HG02870 (cell line): ENCODE measurements around the gene CORO1C.
"Not testable (repeated sequence)": the region's sequence is repeated elsewhere in the genome, so short reads cannot be mapped to it uniquely, and the experiment has no call there.

Experiments used
- ATAC-seq: cut with Tn5 transposase; IDR thresholded peaks from one replicate; pipeline ENCODE4 v1.9.1; 2021; ENCODE audit warnings: mild to moderate bottlenecking, moderate library complexity; ENCODE audit not compliant: unreplicated experiment

The CORO1C gene

GRCh38 chr12:108620236-108620879 is 111.0 kb downstream of the CORO1C start:
- ATAC-seq: no peak

- ATAC-seq: no peak
Measured at GRCh38 chr12:108619369-108620160, 111.8 kb downstream of the CORO1C start.

- ATAC-seq: not testable (repeated sequence)
Measured at GRCh38 chr12:108618953-108619274, 112.4 kb downstream of the CORO1C start.

GRCh38 chr12:108618079-108618952 is 113.0 kb downstream of the CORO1C start:
- no peak for ATAC-seq

- ATAC-seq: peak; percentile 84
Measured at GRCh38 chr12:108616941-108617858, 114.1 kb downstream of the CORO1C start.

GRCh38 chr12:108616359-108616758 is 115.0 kb downstream of the CORO1C start:
- no peak for ATAC-seq

- no peak for ATAC-seq
Measured at GRCh38 chr12:108615918-108616317, 115.4 kb downstream of the CORO1C start.

- ATAC-seq: no peak
Measured at GRCh38 chr12:108614639-108615038, 116.7 kb downstream of the CORO1C start.

- no peak for ATAC-seq
Measured at GRCh38 chr12:108614041-108614440, 117.3 kb downstream of the CORO1C start.

GRCh38 chr12:108613548-108613947 is 117.8 kb downstream of the CORO1C start:
- no peak for ATAC-seq

- no peak for ATAC-seq
Measured at GRCh38 chr12:108612788-108613282, 118.5 kb downstream of the CORO1C start.

- no peak for ATAC-seq
Measured at GRCh38 chr12:108611884-108612415, 119.4 kb downstream of the CORO1C start.

GRCh38 chr12:108610856-108611605 is 120.3 kb downstream of the CORO1C start:
- ATAC-seq: no peak

GRCh38 chr12:108610336-108610815 is 120.9 kb downstream of the CORO1C start:
- ATAC-seq: no peak

GRCh38 chr12:108609537-108610335 is 121.6 kb downstream of the CORO1C start:
- no peak for ATAC-seq

GRCh38 chr12:108608616-108609015 is 122.7 kb downstream of the CORO1C start:
- no peak for ATAC-seq

GRCh38 chr12:108607981-108608600 is 123.2 kb downstream of the CORO1C start:
- no peak for ATAC-seq

- no peak for ATAC-seq
Measured at GRCh38 chr12:108606492-108606891, 124.8 kb downstream of the CORO1C start.
